IPS DF 6.9 (cell line): ENCODE results near the gene MEGF11.
A peak's percentile ranks its signal among the peaks of the same experiment; 100 is the strongest.

Experiments used
- DNase-seq: peaks from one replicate; pipeline ENCODE4 v3.0.0-alpha.2; 2013; ENCODE audit warnings: low read depth, low spot score
- H3K27ac ChIP-seq: one replicate; pipeline ENCODE4 v1.5.1; 2013; ENCODE audit warnings: low read length, control low read depth
- H3K27me3 ChIP-seq: 2 replicates; pipeline ENCODE4 v1.6.1; 2013; ENCODE audit warnings: mild to moderate bottlenecking, low read length; ENCODE audit not compliant: control insufficient read depth, insufficient read depth
- H3K36me3 ChIP-seq: 2 replicates; pipeline ENCODE4 v1.6.1; 2013; ENCODE audit warnings: low read length; ENCODE audit not compliant: control insufficient read depth, insufficient read depth
- H3K4me1 ChIP-seq: 2 replicates; pipeline ENCODE4 v1.6.1; 2013; ENCODE audit warnings: low read length; ENCODE audit not compliant: control insufficient read depth, insufficient read depth
- H3K4me3 ChIP-seq: 2 replicates; pipeline ENCODE4 v1.5.1; 2013; ENCODE audit warnings: mild to moderate bottlenecking, low read length
- H3K9me3 ChIP-seq: 2 replicates; pipeline ENCODE4 v1.6.1; 2013; ENCODE audit warnings: low read length, inconsistent platforms; ENCODE audit not compliant: control insufficient read depth, insufficient read depth
- WGBS: extraction: QIAGEN DNeasy Blood & Tissue Kit; methylation state at CpG from one replicate; pipeline ENCODE4 v1.1.7; 2013; ENCODE audit warnings: mixed read lengths, missing lambda C conversion rate; ENCODE audit not compliant: insufficient read length, insufficient coverage; 5-methylcytosine and 5-hydroxymethylcytosine counted together

Gene MEGF11

DNA sequence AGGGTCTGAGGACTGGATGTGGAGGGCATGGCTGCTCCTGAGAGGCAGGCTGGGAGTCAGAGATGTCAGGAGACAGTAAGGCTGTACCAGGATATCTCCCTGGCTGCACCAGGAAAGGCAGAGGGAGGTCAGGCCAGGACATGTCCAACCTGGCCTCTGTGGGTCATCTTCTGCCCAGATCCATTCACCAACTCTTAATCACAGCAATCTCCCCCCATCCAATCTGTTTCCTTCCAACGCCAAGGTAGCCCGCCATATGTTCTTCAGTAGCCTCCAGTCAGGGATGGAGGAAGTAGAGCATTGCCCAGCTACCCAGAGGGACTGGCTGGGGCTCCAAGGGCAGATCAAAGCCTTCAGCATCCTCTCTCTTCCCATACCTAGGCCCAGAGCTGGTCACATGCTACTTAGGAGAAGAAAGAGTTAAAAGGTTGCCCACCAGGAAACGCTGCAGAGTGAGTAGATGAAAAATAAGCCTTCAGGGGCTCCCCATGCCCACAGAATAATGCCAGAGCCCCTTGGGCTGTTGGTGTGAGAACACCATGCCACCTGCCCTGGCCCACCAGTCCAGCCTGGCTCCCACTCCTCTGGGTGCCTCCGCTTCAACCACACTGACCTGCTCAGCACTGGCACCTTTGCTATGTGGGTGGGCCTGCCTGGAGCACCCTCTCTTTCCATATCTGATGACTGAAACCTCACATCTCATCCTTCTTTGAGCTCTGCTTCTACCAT lies 176.8 kb downstream of the MEGF11 start:
- no CpG with 5 or more reads among the region's 4 CpGs for WGBS
- DNase-seq, result no peak
- no peaks in the 10 kb centered on the region for H3K27me3 ChIP-seq
- H3K27ac ChIP-seq, result no peak overlapping the region
- peaks cover 3% of the 10 kb centered on the region for H3K4me1 ChIP-seq
- H3K36me3 ChIP-seq, result no peaks in the 10 kb centered on the region
- H3K9me3 ChIP-seq, result no peaks in the 10 kb centered on the region
- H3K4me3 ChIP-seq, result no peak overlapping the region

DNA sequence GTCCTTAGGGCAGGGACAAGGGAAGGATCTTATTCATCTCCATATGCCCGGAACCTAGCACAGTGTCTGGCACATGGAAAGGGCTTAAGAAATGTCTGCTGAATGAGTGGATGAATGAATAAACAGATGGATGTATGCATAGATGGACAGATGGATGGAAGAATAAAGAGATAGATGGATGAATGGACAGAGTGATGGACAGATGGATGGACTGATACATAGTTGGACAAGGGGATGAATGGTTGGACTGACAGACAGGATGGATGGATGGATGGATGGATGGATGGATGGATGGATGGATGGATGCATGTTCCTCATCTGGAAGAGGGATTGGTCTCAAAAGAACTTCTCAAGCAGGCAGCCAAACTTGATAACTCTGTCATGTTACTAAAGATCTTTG lies 177.6 kb downstream of the MEGF11 start:
- WGBS, result no CpG with 5 or more reads among the region's 1 CpG
- no peaks in the 10 kb centered on the region for H3K27me3 ChIP-seq
- no peak for DNase-seq
- H3K9me3 ChIP-seq, result no peaks in the 10 kb centered on the region
- peaks cover 3% of the 10 kb centered on the region for H3K4me1 ChIP-seq
- H3K4me3 ChIP-seq, result no peak overlapping the region
- no peak overlapping the region for H3K27ac ChIP-seq
- H3K36me3 ChIP-seq, result no peaks in the 10 kb centered on the region

DNA sequence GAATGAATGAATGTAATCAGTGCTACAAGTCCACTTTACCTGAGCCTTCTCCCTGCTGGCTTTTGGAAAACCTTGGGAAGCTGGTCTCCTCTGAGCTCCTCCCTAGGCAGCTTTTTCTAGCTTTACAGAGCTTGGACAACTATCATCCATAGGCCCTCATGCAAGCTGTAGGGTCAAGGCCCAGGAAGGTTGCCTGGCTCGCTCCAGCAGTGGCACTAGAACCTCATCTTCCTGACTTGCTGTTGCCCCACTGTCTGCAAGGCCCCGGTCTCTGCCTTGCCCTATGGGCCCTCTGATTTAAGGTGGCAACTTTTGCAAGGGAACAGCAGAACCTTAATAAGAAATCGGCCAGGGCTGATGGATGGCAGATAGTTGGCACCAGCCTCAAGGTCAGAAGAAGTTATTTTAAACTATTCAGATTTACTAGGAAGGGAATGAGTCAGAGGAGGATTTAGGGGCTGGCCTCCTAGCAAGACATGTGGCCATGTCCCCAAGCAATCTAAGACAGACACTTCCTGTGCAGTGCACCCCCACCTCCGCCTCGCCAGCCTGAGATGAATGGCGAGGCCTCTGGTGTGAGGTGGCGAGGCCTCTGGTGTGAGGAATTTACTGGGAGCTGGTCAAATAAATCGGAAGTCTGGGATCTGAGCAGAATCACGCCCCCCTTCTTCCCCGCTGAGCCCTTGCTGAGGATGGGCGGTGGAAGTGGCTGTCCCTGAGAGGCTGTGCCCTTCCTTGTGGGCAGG lies 180.8 kb downstream of the MEGF11 start:
- H3K4me3 ChIP-seq, result no peak overlapping the region
- H3K4me1 ChIP-seq, result peaks cover 5% of the 10 kb centered on the region
- no CpG with 5 or more reads among the region's 11 CpGs for WGBS
- H3K9me3 ChIP-seq, result no peaks in the 10 kb centered on the region
- no peaks in the 10 kb centered on the region for H3K36me3 ChIP-seq
- DNase-seq, result no peak
- no peaks in the 10 kb centered on the region for H3K27me3 ChIP-seq
- H3K27ac ChIP-seq, result no peak overlapping the region

DNA sequence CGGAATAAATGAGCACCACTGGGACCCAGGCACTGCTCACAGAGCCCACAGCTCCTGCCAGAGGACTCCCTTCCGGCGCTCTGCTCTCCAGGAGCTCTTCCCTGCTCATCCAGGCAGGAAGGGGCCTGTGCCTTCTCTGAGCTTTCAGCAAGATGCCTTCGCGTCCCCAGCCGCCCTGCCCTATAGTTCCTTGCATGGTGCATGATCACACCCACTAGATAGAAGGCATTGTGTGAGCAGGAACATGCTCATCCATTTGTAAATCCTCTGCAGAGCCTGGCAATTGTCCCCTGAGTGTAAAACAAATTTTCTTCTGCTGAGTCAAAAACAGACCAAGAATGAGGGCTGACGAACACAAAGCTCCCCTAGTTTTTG lies 181.6 kb downstream of the MEGF11 start:
- Histone ChIP-seq H3K27ac (no peak overlapping the region), H3K36me3 (no peaks in the 10 kb centered on the region), H3K27me3 (no peaks in the 10 kb centered on the region), H3K4me3 (no peak overlapping the region), H3K9me3 (no peaks in the 10 kb centered on the region), H3K4me1 (peaks cover 10% of the 10 kb centered on the region)
- no peak for DNase-seq
- WGBS, result no CpG with 5 or more reads among the region's 7 CpGs

DNA sequence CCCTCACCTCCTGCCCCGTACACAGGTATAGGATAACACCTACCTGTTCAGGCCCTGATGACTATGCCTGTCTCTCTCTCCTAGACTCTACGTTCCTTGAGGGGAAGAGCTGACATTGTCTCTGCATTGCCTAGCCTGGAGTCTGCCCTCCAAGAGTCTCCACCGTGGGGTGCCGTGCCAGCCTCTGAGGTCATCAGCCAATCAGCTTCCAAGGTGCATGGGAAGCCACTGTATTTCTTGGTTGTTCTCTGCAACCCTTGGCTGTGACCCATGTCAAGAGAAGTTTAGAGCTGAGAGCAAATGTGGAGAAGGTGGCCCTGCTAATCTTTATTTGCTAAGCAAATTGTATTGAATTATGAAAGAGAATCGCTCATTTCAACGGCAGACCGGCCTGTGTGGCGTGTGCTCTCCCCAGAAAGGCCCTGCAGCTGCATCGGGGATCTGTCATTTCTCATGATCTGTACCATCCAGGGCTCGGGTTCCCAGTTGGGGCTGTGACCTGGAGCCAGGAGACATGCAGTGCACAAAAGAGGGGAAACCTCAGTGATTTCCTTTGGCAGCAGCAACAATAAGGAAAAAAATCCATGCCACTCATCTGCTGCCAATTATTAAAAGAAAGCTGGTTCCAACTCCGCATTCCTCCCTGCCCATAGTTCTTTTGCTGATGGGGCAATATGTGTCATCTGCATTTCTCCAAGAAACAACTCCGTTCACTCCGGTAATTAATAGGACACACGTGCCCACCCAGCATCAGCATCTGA lies 182.2 kb downstream of the MEGF11 start:
- H3K4me3 ChIP-seq, result no peak overlapping the region
- no peaks in the 10 kb centered on the region for H3K36me3 ChIP-seq
- no peak overlapping the region for H3K27ac ChIP-seq
- peaks cover 11% of the 10 kb centered on the region for H3K4me1 ChIP-seq
- WGBS, result no CpG with 5 or more reads among the region's 14 CpGs
- no peak for DNase-seq
- no peaks in the 10 kb centered on the region for H3K9me3 ChIP-seq
- H3K27me3 ChIP-seq, result no peaks in the 10 kb centered on the region

DNA sequence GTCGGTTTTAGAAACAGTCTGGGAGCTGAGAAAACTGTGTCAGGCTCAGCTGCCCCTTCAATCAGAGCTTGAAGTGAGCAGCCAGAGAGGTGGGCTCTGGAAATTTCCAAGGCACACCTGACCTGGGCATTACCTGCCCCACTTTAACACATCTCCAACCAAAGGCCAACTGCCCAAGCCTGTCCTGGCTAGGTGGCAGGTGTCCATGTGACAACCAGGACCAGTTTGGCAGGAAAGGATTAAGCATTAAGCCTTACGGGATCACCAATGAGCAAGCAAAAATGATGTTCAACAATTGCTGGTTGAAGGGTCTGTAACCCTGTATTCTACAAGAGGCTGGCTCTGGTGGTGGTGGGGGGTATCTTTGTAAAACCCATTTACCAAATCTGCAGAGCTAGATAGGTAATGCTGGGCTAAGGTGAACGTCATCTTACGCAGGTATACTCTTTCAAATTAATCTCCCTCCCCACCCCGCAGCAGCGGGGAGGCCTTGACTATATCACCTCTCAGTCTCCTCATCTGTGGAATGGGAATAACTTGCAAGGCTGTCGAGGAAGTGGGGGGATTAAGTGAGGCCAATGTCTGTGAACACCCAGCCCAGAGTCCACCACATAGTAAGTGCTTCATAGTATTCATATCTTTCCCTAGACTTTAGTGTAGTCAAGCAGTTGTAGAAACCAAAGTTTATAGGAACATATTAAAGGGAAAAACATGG lies 183.2 kb downstream of the MEGF11 start:
- no peak for DNase-seq
- Histone ChIP-seq H3K4me3 (no peak overlapping the region), H3K27ac (no peak overlapping the region), H3K36me3 (no peaks in the 10 kb centered on the region), H3K9me3 (no peaks in the 10 kb centered on the region), H3K27me3 (no peaks in the 10 kb centered on the region), H3K4me1 (peaks cover 13% of the 10 kb centered on the region)
- no CpG with 5 or more reads among the region's 7 CpGs for WGBS

DNA sequence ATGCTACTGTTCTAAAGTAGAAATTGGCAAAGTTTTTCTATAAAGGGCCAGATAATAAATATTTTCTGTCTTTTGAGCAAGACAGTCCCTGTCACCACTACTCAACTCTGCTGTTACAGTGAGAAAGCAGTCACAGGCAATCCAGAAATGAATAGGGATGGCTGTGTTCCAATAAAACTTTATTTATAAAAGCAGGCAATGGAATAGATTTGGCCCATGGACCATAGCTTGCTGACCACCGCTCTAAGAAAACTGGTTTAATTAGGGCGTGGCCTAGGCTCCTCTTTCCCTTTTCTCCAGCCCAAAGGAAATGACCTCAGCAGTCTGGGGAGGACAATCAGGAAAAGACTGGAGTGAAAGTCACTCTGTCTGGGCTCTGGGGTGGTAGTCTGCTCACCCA lies 183.8 kb downstream of the MEGF11 start:
- DNase-seq, result no peak

DNA sequence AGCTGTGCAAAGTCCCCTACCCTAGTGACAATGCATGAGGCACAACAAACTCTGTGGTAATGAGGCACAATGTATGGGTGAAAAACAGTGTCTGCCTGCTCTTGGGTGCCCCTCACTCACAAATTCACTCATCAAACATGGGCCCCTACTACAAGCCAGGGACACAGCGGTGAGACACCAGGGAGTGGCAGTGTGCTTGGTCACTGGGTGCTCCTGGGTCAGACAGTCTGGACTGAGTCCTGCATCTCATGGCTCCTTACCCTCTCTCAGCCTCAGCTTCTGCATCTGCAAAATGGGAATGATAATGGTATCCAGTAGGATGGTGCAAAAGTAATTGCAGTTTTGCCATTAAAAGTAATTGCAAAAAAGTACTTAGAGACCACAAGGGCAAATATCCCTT lies 184.7 kb downstream of the MEGF11 start:
- Histone ChIP-seq H3K36me3 (no peaks in the 10 kb centered on the region), H3K27ac (no peak overlapping the region)
- no CpG with 5 or more reads among the region's 1 CpG for WGBS

More for the DNA sequence above, 183.8 kb downstream of the MEGF11 start:
- H3K36me3 ChIP-seq, result no peaks in the 10 kb centered on the region
- no peaks in the 10 kb centered on the region for H3K9me3 ChIP-seq
- no CpG with 5 or more reads among the region's 2 CpGs for WGBS
- H3K27ac ChIP-seq, result no peak overlapping the region
- H3K27me3 ChIP-seq, result no peaks in the 10 kb centered on the region
- peaks cover 14% of the 10 kb centered on the region for H3K4me1 ChIP-seq
- H3K4me3 ChIP-seq, result no peak overlapping the region

DNA sequence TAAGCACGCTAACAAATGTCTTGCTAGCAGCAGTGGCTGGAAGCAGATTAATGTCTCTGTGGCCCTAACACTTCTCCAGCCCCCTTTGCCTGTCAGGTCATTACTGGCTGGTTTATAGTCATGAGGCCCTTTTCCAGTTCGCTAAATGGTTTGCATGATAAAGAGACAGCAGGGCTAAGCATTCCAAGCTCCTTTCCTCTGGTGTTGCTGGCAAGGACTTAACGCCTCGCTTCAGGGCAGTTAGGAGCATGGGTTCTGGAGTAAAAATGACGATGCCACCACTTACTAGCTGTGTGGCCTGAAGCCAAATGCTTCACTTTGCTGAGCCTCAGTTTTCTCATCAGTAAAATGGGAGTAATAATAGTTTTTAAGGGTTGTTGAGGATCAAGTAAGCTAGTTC lies 185.9 kb downstream of the MEGF11 start:
- Histone ChIP-seq H3K4me1 (peaks cover 14% of the 10 kb centered on the region), H3K27me3 (no peaks in the 10 kb centered on the region)
- WGBS, result no CpG with 5 or more reads among the region's 5 CpGs

More for the DNA sequence above, 184.7 kb downstream of the MEGF11 start:
- Histone ChIP-seq H3K9me3 (no peaks in the 10 kb centered on the region), H3K4me1 (peaks cover 14% of the 10 kb centered on the region), H3K27me3 (no peaks in the 10 kb centered on the region), H3K4me3 (no peak overlapping the region)
- DNase-seq, result no peak

DNA sequence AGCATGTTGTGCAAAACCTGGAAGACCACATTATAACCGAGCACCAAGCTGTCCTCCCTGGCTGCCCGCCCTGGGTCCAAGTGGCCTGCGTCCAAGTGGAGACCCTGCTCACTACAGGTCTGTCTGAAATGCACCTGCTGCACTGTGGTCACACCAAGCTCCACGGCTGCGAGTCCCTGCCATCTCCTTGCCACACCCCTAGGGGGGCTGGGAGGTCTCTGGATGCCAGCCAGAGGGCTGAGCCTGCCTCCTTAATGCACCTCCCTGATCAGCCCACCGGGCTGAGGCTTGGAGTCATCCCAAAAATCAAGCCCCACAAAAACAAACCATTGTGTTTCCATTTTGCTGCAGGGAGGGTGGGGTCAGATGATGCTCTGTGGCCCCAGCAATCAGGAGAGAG lies 187.1 kb downstream of the MEGF11 start:
- no peak overlapping the region for H3K27ac ChIP-seq
- no peak for DNase-seq
- no CpG with 5 or more reads among the region's 6 CpGs for WGBS
- peaks cover 13% of the 10 kb centered on the region; the same call in 1 of the 2 replicates for H3K4me1 ChIP-seq
- no peaks in the 10 kb centered on the region for H3K9me3 ChIP-seq
- no peaks in the 10 kb centered on the region for H3K36me3 ChIP-seq
- H3K27me3 ChIP-seq, result no peaks in the 10 kb centered on the region
- H3K4me3 ChIP-seq, result no peak overlapping the region

More for the DNA sequence above, 185.9 kb downstream of the MEGF11 start:
- Histone ChIP-seq H3K4me3 (no peak overlapping the region), H3K9me3 (no peaks in the 10 kb centered on the region), H3K36me3 (no peaks in the 10 kb centered on the region), H3K27ac (no peak overlapping the region)
- peak; percentile 63 for DNase-seq
